ENCODE results near the gene GMEB2. TPM values are rescaled to one million over a fixed set of nuclear protein-coding genes. Genes with fewer than 3 reads are reported as not detected.
"Not testable (repeated sequence)": the region's sequence is repeated elsewhere in the genome, so short reads cannot be mapped to it uniquely, and the experiment has no call there.

The GMEB2 gene
- total RNA-seq, 1 donor from 2014 or later, result 16.8 TPM

DNA sequence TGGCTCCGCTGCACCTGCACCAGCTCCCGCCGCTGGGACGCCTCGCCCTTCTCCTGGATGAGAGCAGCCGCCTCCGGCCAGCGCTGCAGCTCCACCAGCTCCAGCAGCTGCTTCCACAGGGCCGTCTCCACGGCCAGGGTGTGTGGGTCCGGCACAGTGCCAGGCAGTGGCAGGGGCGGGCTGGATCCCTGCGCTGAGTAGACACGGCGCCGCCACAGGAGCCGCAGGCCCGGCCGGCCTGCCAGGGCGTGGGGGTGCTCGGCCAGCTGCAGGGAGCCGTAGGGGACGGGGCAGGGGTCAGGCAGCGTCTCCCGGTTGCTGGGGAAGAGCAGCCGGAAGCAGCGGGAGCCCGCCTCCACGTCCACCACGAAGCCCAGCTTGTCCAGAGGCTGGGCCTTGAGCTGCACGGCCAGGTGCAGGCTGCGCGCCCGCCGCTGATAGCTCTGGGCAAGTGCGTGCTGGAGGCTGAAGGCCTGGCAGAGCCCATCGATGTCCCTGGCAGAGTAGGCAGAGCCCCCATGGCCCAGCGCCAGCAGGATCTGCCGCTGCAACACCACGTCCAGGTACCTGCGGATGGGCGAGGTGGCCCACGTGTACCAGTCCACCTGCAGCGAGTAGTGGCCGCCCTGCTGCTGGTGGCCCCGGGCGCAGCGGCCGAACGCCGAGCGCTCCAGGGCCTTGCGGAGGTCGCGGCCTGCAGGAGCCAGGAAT, 63.5 kb downstream of the GMEB2 start:
- intact Hi-C loops (cut with micrococcal nuclease), result no loop called here

DNA sequence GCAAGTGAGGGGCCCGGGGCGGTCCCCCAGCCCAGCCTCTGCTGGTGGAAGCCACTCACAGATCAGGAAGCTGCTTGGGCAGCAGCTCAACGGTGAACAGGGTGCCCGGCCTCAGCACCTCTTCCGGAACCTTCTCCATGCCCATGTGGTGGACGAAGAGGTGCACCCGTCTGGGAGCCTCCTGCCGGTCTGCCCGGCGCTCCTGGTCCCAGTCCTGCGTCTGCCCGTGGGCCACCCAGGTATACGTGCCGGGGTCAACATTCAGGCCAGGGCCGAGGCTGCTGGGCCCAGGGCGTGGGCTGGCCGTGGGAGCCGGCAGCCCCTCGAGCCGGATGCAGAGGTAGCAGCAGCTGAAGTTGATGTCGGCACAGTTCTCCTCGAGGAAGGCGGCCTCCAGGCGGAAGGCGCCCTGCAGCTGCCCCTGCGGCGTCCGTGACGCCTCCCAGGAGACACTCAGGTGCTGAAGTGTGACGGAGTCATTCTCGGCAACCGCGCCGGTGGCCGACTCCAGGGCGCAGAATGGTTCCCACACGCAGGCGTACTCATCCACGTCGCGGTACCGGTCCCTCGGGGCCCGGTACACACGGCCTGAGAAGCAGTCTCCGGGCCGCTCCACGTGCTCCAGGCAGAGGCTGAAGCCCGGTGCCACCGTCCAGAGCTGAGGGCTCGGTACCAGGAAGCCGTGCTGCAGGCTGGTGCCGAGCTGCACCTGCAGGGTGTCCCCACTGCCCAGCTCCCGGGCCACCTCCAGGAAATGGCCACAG, 64.3 kb downstream of the GMEB2 start:
- intact Hi-C loops (cut with micrococcal nuclease), result no loop called here

GRCh38 chr20:63561624-63562396, 65.1 kb downstream of the GMEB2 start:
- intact Hi-C loops (cut with micrococcal nuclease), result no loop called here

- intact Hi-C loops (cut with micrococcal nuclease), result no loop called here
These were observed 65.9 kb downstream of the GMEB2 start for GRCh38 chr20:63560856-63561609.

GRCh38 chr20:63560333-63560805, 66.5 kb downstream of the GMEB2 start:
- intact Hi-C loops (cut with micrococcal nuclease), result no loop called here

GRCh38 chr20:63559485-63560332, 67.2 kb downstream of the GMEB2 start:
- intact Hi-C loops (cut with micrococcal nuclease), result not testable (repeated sequence)

GRCh38 chr20:63558804-63559484, 68.0 kb downstream of the GMEB2 start:
- intact Hi-C loops (cut with micrococcal nuclease), result no loop called here

- intact Hi-C loops (cut with micrococcal nuclease), result no loop called here
These were observed 69.4 kb downstream of the GMEB2 start for GRCh38 chr20:63557481-63557891.

- intact Hi-C loops (cut with micrococcal nuclease), result no loop called here
These were observed 69.9 kb downstream of the GMEB2 start for GRCh38 chr20:63556873-63557478.

- intact Hi-C loops (cut with micrococcal nuclease), result no loop called here
These were observed 71.1 kb downstream of the GMEB2 start for GRCh38 chr20:63555661-63556381.

DNA sequence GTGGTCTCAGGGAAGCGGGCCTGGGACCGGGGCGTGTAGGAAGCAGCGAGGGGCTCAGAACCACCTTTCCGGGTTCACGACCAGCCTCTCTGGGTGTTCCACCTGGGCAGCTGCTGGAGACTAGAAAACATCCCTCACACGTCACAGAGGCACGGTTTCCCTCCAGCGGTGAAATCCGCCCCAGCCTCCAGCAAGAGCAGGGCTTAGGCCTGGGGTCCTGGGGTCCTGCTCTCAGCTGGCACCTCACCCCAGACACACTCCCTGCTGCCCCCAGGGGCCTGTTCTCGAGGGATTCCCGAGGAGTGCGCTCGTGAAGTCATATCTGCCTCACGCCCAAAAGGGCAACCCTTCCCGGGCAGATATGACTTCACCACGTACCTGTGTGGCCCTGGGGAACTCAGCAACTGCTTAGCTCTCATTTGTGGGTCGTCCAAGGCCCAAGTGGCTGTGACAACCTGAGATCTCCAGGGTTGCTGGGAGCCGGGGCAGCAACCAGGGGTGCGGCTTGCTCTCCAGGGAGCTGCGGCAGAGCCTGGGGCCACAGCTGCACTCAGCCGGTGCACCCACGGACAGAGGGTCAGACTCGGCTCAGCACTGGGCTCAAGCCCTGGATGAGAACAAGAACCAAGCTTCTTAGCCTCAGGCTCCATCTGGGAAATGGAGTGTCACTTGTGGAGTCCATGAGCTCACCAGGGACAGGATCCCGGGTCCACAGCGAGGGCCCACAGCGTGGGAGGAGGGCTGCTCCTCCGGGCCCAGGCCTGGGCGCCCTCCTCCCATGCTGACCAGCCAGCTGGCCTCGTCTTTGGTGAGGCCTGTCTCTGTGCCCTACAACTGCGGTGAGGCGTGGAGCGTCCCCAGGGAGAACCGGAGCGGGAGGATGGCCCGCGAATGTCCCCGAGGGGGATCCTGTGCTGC, 72.3 kb downstream of the GMEB2 start:
- intact Hi-C loops (cut with micrococcal nuclease), result loop anchor here (5.0 kb wide), 2 partner anchors 313 to 523 kb away; partner anchors contain the start of genes RGS19 and TPD52L2

DNA sequence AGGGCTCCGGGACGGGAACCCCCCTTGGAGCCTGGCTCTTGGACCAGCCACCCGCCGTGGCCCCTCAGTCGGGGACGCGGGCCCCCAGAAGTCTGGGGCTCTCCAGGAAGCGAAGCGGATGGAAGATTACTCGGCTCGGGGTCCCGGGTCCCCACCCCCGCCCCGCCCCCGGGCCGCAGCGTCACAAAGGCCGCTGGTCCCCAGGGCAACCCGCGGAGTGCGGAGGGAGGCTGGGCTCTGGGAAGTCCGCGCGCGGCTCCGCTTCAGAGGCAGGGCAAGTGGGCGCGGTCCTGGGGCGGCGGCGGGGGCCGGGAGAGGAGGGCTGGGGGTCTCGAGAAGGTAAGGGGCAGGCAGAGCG, 73.0 kb downstream of the GMEB2 start, which contains the start of gene FNDC11:
TSS of gene FNDC11 (plus strand) at position 227 of the 358 bp plus-strand sequence. CDS start 1,505 bp downstream, outside the sequence.
- intact Hi-C loops (cut with micrococcal nuclease), result loop anchor here (1.0 to 5.0 kb wide), 11 partner anchors 17 to 625 kb away; partner anchors contain the start of genes GMEB2, HELZ2, PPDPF and PTK6

DNA sequence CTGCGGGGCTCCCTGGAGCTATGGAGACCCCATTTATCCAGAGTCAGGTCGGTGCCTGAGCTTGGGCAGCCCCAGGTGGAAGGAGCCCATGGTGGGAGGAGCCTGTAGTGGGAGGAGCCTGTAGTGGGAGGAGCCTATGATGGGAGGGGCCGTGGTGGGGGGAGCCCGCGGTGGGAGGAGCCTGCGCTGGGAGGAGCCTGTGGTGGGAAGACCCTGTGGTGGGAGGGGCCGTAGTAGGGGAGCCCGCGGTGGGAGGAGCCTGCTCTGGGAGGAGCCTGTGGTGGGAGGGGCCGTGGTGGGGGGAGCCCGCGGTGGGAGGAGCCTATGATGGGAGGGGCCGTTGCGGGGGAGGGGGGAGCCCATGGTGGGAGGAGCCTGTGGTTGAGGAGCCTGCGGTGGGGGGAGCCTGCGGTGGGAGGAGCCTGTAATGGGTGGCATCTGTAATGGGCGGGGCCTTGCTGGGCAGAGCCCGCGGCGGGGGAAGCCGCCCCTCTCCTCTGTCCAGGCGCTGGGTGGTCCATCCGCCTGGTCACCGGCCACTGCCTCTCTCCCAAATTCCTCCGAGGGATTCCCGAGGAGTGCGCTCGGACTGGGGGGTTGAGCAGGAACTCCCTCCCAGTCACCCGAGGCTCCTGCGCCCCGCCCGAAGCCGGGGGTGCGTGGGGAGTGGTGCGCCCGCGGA, 73.5 kb downstream of the GMEB2 start:
- intact Hi-C loops (cut with micrococcal nuclease), result loop anchor here (1.0 to 5.0 kb wide), 11 partner anchors 16 to 625 kb away; partner anchors contain the start of genes GMEB2, HELZ2, PPDPF and PTK6

- intact Hi-C loops (cut with micrococcal nuclease), result loop anchor here (1.0 to 5.0 kb wide), 11 partner anchors 15 to 624 kb away; partner anchors contain the start of genes GMEB2, HELZ2, PPDPF and PTK6
These were observed 74.2 kb downstream of the GMEB2 start for GRCh38 chr20:63552481-63553249.

DNA sequence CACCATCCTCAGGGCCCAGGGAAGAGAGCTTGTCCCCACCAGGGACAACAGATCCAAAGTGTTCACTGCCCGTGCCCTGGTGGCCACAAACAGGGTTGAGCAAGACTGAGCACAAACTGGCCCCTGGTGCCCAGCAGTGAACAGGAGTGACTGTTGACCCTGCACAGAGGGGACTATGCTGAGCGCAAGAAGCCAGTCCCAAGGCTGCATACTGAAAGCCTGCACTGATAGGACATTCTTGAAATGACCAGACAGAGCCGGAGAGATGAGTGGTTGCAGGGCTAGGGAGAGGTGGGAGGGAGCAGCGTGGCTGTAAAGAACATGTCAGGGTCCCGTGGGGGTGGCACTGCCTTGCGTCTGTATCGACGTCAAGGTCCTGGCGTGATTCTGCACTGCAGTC, 75.8 kb downstream of the GMEB2 start:
- intact Hi-C loops (cut with micrococcal nuclease), result loop anchor here (5.0 kb wide), 2 partner anchors 316 to 526 kb away; partner anchors contain the start of genes RGS19 and TPD52L2
